Endodermal cell (in vitro differentiated cells): ENCODE measurements around the gene GLRX2. TPM values are rescaled to one million over a fixed set of nuclear protein-coding genes. Genes with fewer than 3 reads are reported as not detected.

ENCODE experiments used
- DNase-seq: peaks from one replicate; pipeline ENCODE4 v3.0.0-alpha.2; 2017
- H3K27ac ChIP-seq: 2 replicates; pipeline ENCODE4 v1.5.1; 2013; ENCODE audit warnings: mild to moderate bottlenecking, low read depth, low read length, moderate library complexity
- H3K27me3 ChIP-seq: 2 replicates; pipeline ENCODE4 v1.6.1; 2013; ENCODE audit warnings: mild to moderate bottlenecking, low read length, moderate library complexity; ENCODE audit not compliant: insufficient read depth, control insufficient read depth, poor library complexity, severe bottlenecking
- H3K36me3 ChIP-seq: 2 replicates; pipeline ENCODE4 v1.7.0; 2013; ENCODE audit warnings: mild to moderate bottlenecking, low read length, moderate library complexity; ENCODE audit not compliant: control insufficient read depth, insufficient read depth
- H3K4me1 ChIP-seq: one replicate; pipeline ENCODE4 v1.7.0; 2013; ENCODE audit warnings: low read length; ENCODE audit not compliant: control insufficient read depth, insufficient read depth
- H3K4me3 ChIP-seq: 2 replicates; pipeline ENCODE4 v1.5.1; 2013; ENCODE audit warnings: mild to moderate bottlenecking, low read length, moderate library complexity
- H3K9ac ChIP-seq: 2 replicates; pipeline ENCODE4 v1.6.1; 2013; ENCODE audit warnings: mild to moderate bottlenecking, low read length, moderate library complexity; ENCODE audit not compliant: poor library complexity, severe bottlenecking; ENCODE audit errors: extremely low read depth
- H3K9me3 ChIP-seq: 2 replicates; pipeline ENCODE4 v1.6.1; 2013; ENCODE audit warnings: mild to moderate bottlenecking, low read length, moderate library complexity; ENCODE audit not compliant: control insufficient read depth
- H3K27ac Mint-ChIP-seq: 2 replicates; pipeline ENCODE4 v1.8.0; 2020; ENCODE audit warnings: mixed read lengths
- H3K27me3 Mint-ChIP-seq: 2 replicates; pipeline ENCODE4 v1.8.0; 2021; ENCODE audit warnings: mild to moderate bottlenecking, mixed read lengths; ENCODE audit not compliant: insufficient read depth
- H3K36me3 Mint-ChIP-seq: 2 replicates; pipeline ENCODE4 v1.8.0; 2020; ENCODE audit warnings: low read depth, mixed read lengths
- H3K4me1 Mint-ChIP-seq: 2 replicates; pipeline ENCODE4 v1.8.0; 2020; ENCODE audit warnings: mixed read lengths
- H3K4me3 Mint-ChIP-seq: 2 replicates; pipeline ENCODE4 v1.8.0; 2020; ENCODE audit warnings: mild to moderate bottlenecking, moderate library complexity, mixed read lengths
- H3K9me3 Mint-ChIP-seq: 2 replicates; pipeline ENCODE4 v1.8.0; 2020; ENCODE audit warnings: mild to moderate bottlenecking, mixed read lengths
- WGBS, 2 experiments: methylation state at CpG; one replicate each; pipeline versions ENCODE4 v1.1.5 to v1.1.7; 2013; ENCODE audit warnings: missing lambda C conversion rate in 2 of 2, mixed read lengths in 1 of 2; ENCODE audit not compliant: insufficient coverage in 1 of 2, insufficient read length in 1 of 2; 5-methylcytosine and 5-hydroxymethylcytosine counted together
- total RNA-seq, 2 donors: library from RNA; stranded (reverse); fragmentation: NEBNext Ultra II Directional in 1 of 2; extraction: Animal tissue kit (Norgen Biotek cat#: 25700) in 1 of 2; gene quantifications; 2 replicates in 1 of 2; 3 replicates in 1 of 2; pipeline ENCODE4 v1.2.1, GENCODE V29; 2021
- TF ChIP-seq, protein P1 (sequence below): fragments of 200-600 bp; sonication (generic); conservative IDR thresholded peaks from 2 replicates; pipeline ENCODE4 v1.5.0; 2021; ENCODE audit warnings: antibody characterized with exemption, mild to moderate bottlenecking

GLRX2 gene
- total RNA-seq, 2 donors from 2014 or later, result 8.6 to 11.0 TPM

DNA sequence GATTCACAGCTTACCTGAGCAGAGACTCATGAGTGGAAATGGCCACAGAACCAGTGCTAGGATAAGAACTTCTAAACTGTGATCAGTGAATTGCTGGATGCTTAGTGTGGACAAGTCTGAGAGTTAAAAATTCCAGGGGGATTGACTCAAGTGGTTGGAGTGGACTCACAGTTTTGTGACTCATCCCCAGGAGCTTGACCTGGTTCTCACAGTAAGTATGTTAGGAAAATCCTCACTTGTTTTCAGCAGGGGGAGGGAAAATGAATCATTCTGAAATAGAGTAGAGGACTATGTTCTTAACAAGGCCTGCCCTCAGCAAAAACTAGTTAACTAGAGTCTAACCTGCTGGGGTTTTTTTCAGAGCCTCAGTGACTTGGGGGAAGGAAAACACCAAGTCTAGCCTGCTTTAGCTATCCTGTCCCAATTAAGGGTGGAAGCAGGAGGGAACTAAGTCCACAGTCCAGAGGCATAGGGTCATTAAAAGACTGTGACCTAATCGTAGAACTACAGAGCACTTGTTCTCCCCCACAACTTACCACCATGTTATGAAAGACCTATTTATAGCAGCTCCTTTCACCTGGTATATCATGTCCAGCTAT is 10.5 kb upstream of the GLRX2 start:
- TF ChIP-seq, protein P1, sequence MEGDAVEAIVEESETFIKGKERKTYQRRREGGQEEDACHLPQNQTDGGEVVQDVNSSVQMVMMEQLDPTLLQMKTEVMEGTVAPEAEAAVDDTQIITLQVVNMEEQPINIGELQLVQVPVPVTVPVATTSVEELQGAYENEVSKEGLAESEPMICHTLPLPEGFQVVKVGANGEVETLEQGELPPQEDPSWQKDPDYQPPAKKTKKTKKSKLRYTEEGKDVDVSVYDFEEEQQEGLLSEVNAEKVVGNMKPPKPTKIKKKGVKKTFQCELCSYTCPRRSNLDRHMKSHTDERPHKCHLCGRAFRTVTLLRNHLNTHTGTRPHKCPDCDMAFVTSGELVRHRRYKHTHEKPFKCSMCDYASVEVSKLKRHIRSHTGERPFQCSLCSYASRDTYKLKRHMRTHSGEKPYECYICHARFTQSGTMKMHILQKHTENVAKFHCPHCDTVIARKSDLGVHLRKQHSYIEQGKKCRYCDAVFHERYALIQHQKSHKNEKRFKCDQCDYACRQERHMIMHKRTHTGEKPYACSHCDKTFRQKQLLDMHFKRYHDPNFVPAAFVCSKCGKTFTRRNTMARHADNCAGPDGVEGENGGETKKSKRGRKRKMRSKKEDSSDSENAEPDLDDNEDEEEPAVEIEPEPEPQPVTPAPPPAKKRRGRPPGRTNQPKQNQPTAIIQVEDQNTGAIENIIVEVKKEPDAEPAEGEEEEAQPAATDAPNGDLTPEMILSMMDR, result no peak
- Mint-ChIP-seq H3K27ac (peak overlapping the region; percentile 60), H3K4me1 (peaks cover 30% of the 10 kb centered on the region), H3K4me3 (no peak overlapping the region), H3K27me3 (peaks cover 17% of the 10 kb centered on the region), H3K9me3 (no peaks in the 10 kb centered on the region), H3K36me3 (no peaks in the 10 kb centered on the region)
- no peaks in the 10 kb centered on the region for H3K36me3 ChIP-seq
- H3K27me3 ChIP-seq, result peaks cover 5% of the 10 kb centered on the region
- no peak for DNase-seq
- WGBS, 2 experiments, result 68 to 100% methylated on average over 1 of the region's 1 CpG
- H3K27ac ChIP-seq, result no peak overlapping the region
- no peaks in the 10 kb centered on the region for H3K4me1 ChIP-seq
- no peak overlapping the region for H3K4me3 ChIP-seq
- H3K9ac ChIP-seq, result no peak overlapping the region
- H3K9me3 ChIP-seq, result no peaks in the 10 kb centered on the region

- H3K4me3 Mint-ChIP-seq, result no peak overlapping the region
- Histone ChIP-seq H3K4me3 (no peak overlapping the region), H3K9me3 (no peaks in the 10 kb centered on the region), H3K9ac (no peak overlapping the region), H3K4me1 (no peaks in the 10 kb centered on the region), H3K36me3 (no peaks in the 10 kb centered on the region), H3K27ac (no peak overlapping the region), H3K27me3 (peaks cover 4% of the 10 kb centered on the region)
- H3K27ac Mint-ChIP-seq, result no peak overlapping the region
- H3K9me3 Mint-ChIP-seq, result no peaks in the 10 kb centered on the region
- no peak for DNase-seq
- TF ChIP-seq, protein P1, result no peak
- peaks cover 11% of the 10 kb centered on the region for H3K27me3 Mint-ChIP-seq
- H3K36me3 Mint-ChIP-seq, result no peaks in the 10 kb centered on the region
- peaks cover 30% of the 10 kb centered on the region for H3K4me1 Mint-ChIP-seq
- 93% methylated on average over 6 of the region's 6 CpGs; no CpG with 5 or more reads in 1 of the 2 experiments for WGBS, 2 experiments
Observed at GRCh38 chr1:193114485-193115095, 9.4 kb upstream of the GLRX2 start.

DNA sequence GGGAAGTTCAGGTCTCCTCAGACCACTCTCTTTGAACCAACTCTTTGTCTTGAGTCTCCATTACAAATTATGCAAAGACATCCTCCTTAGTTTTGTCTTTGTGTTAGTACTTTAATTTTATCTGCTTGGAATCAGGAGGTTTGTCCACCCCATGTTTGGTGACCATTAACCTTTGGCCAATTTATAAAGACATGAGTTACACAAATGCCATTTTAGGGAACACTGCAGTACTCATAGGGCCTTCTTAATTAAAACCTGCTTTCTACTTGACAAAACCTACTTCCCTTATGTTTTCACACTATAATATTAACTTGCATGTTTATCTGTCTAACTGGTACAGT is 8.7 kb upstream of the GLRX2 start:
- H3K4me3 Mint-ChIP-seq, result no peak overlapping the region
- no peaks in the 10 kb centered on the region for H3K36me3 Mint-ChIP-seq
- H3K27me3 ChIP-seq, result no peaks in the 10 kb centered on the region
- peaks cover 5% of the 10 kb centered on the region for H3K27me3 Mint-ChIP-seq
- H3K36me3 ChIP-seq, result no peaks in the 10 kb centered on the region
- peak overlapping the region; percentile 48 for H3K27ac Mint-ChIP-seq
- no peaks in the 10 kb centered on the region for H3K9me3 Mint-ChIP-seq
- TF ChIP-seq, protein P1, result no peak
- no peak for DNase-seq
- H3K9me3 ChIP-seq, result no peaks in the 10 kb centered on the region
- H3K9ac ChIP-seq, result no peak overlapping the region
- no peak overlapping the region for H3K4me3 ChIP-seq
- H3K4me1 Mint-ChIP-seq, result peaks cover 30% of the 10 kb centered on the region
- no peak overlapping the region for H3K27ac ChIP-seq
- no peaks in the 10 kb centered on the region for H3K4me1 ChIP-seq
